GM23248 (cell line): ENCODE results near the gene USH1G. TPM values are rescaled to one million over a fixed set of nuclear protein-coding genes. Genes with fewer than 3 reads are reported as not detected.

Experiments used
- DNase-seq: peaks from one replicate; pipeline ENCODE4 v3.0.0-alpha.2; 2015
- H2AFZ ChIP-seq: fragments of 200-600 bp; sonication (generic); 2 replicates; pipeline ENCODE4 v1.6.1; 2016; ENCODE audit warnings: antibody characterized with exemption
- H3F3A ChIP-seq: fragments of 200-600 bp; sonication (generic); 2 replicates; pipeline ENCODE4 v1.6.1; 2016; ENCODE audit warnings: mild to moderate bottlenecking, antibody characterized with exemption, mixed run types; ENCODE audit not compliant: insufficient read depth
- H3K27ac ChIP-seq: fragments of 200-600 bp; sonication (generic); 2 replicates; pipeline ENCODE4 v1.5.1; 2016; ENCODE audit warnings: mild to moderate bottlenecking
- H3K27me3 ChIP-seq: fragments of 200-600 bp; sonication (generic); replicated peaks from 2 replicates; pipeline ENCODE4 v1.6.1; 2016; ENCODE audit warnings: mild to moderate bottlenecking; ENCODE audit not compliant: insufficient read depth
- H3K36me3 ChIP-seq: fragments of 200-600 bp; sonication (generic); 2 replicates; pipeline ENCODE4 v1.6.1; 2016; ENCODE audit warnings: low read depth, mild to moderate bottlenecking
- H3K4me1 ChIP-seq: fragments of 200-600 bp; sonication (generic); 2 replicates; pipeline ENCODE4 v1.6.1; 2016; ENCODE audit warnings: mild to moderate bottlenecking; ENCODE audit not compliant: insufficient read depth
- H3K4me2 ChIP-seq: fragments of 200-600 bp; sonication (generic); one replicate; pipeline ENCODE4 v1.6.1; 2016; ENCODE audit warnings: mild to moderate bottlenecking; ENCODE audit not compliant: unreplicated experiment
- H3K4me3 ChIP-seq: fragments of 200-600 bp; sonication (generic); 2 replicates; pipeline ENCODE4 v1.5.1; 2016; ENCODE audit warnings: mild to moderate bottlenecking
- H3K79me2 ChIP-seq: fragments of 200-600 bp; sonication (generic); 2 replicates; pipeline ENCODE4 v1.6.1; 2016; ENCODE audit warnings: mild to moderate bottlenecking; ENCODE audit not compliant: insufficient read depth
- H3K9ac ChIP-seq: fragments of 200-600 bp; sonication (generic); 2 replicates; pipeline ENCODE4 v1.6.1; 2016; ENCODE audit warnings: mild to moderate bottlenecking
- H3K9me2 ChIP-seq: fragments of 200-600 bp; sonication (generic); 2 replicates; pipeline ENCODE4 v1.6.1; 2016; ENCODE audit warnings: mixed run types, mild to moderate bottlenecking, moderate library complexity; ENCODE audit not compliant: insufficient read depth
- H3K9me3 ChIP-seq: fragments of 200-600 bp; sonication (generic); one replicate; pipeline ENCODE4 v1.6.1; 2017; ENCODE audit warnings: low read depth
- H4K20me1 ChIP-seq: fragments of 200-600 bp; sonication (generic); 2 replicates; pipeline ENCODE4 v1.6.0; 2016; ENCODE audit not compliant: insufficient read depth
- EZH2 ChIP-seq: fragments of 200-600 bp; sonication (generic); IDR thresholded peaks from 2 replicates; pipeline ENCODE4 v1.6.1; 2018; ENCODE audit warnings: antibody characterized with exemption, mild to moderate bottlenecking; ENCODE audit not compliant: insufficient read depth, poor library complexity, severe bottlenecking
- EZH2phosphoT487 ChIP-seq: fragments of 200-600 bp; sonication (generic); IDR thresholded peaks from 2 replicates; pipeline ENCODE4 v1.6.1; 2018; ENCODE audit warnings: antibody characterized with exemption, moderate library complexity, mild to moderate bottlenecking, low read depth; ENCODE audit not compliant: insufficient read depth
- WGBS, 2 experiments: methylation state at CpG; one replicate each; pipeline ENCODE4 v1.1.6; 2015 to 2017; ENCODE audit warnings: low lambda C conversion rate in 2 of 2, low coverage in 1 of 2; ENCODE audit errors: missing lambda C conversion rate in 2 of 2; 5-methylcytosine and 5-hydroxymethylcytosine counted together
- in situ Hi-C: fragments of 300-500 bp; cut with MboI; formaldehyde crosslinking; loops from 2 replicates; pipeline ENCODE4 v1.15.0; 2020
- polyA plus RNA-seq: library from polyadenylated mRNA; unstranded; fragments of >200 nt; fragmentation: Nextera tagmentation; extraction: Ambion mirVana; gene quantifications from 2 replicates; pipeline ENCODE4 v1.2.1, GENCODE V29; 2016
- total RNA-seq: library from RNA; depleted of rRNA; stranded (reverse); fragments of >200 nt; shearing (Covaris generic); gene quantifications from 2 replicates; pipeline ENCODE4 v1.2.3, GENCODE V29; 2014

The USH1G gene
- total and polyA plus RNA-seq, 2 experiments from 2014 or later = not detected

- Histone ChIP-seq H3F3A (no peaks in the 10 kb centered on the region), H2AFZ (no peak overlapping the region), H3K9ac (no peak overlapping the region), H3K9me3 (no peaks in the 10 kb centered on the region), H3K79me2 (no peaks in the 10 kb centered on the region), H3K27me3 (peaks cover 71% of the 10 kb centered on the region), H3K9me2 (no peaks in the 10 kb centered on the region), H3K27ac (no peak overlapping the region), H3K4me2 (no peak overlapping the region), H3K4me1 (no peaks in the 10 kb centered on the region), H4K20me1 (no peaks in the 10 kb centered on the region), H3K4me3 (no peak overlapping the region), H3K36me3 (no peaks in the 10 kb centered on the region)
- WGBS, 2 experiments = 39 to 40% methylated on average over 2 to 3 of the region's 3 CpGs
- TF ChIP-seq EZH2 (no peak), EZH2phosphoT487 (no peak)
- in situ Hi-C loops = no loop called here
- DNase-seq = no peak
These were observed 2.2 kb upstream of the USH1G start for GRCh38 chr17:74925242-74925641.

GRCh38 chr17:74924250-74924948 lies 1.3 kb upstream of the USH1G start, which contains the start of gene OTOP2:
Gene OTOP2 (plus strand): TSS chr17:74924273. CDS start chr17:74924633, 360 bp downstream.
- no peaks in the 10 kb centered on the region for H3K36me3 ChIP-seq
- no peaks in the 10 kb centered on the region for H3K4me1 ChIP-seq
- no peaks in the 10 kb centered on the region for H3F3A ChIP-seq
- no peaks in the 10 kb centered on the region for H4K20me1 ChIP-seq
- no peak within 1 kb of the TSS for H3K9ac ChIP-seq
- H3K9me3 ChIP-seq = no peaks in the 10 kb centered on the region
- H2AFZ ChIP-seq = peak within 1 kb of the TSS; percentile 46; the same call in 1 of the 2 replicates
- H3K9me2 ChIP-seq = no peaks in the 10 kb centered on the region
- in situ Hi-C loops = no loop called here
- no peak within 1 kb of the TSS for H3K27ac ChIP-seq
- H3K79me2 ChIP-seq = no peaks in the 10 kb centered on the region
- H3K4me2 ChIP-seq = peak within 1 kb of the TSS; percentile 8
- H3K4me3 ChIP-seq = no peak within 1 kb of the TSS
- 0 out of 2 replicates have a peak, but pooled peaks have one; percentile 28 for TF ChIP-seq EZH2phosphoT487
- TF ChIP-seq EZH2 = peak; percentile 96
- H3K27me3 ChIP-seq = peaks cover 74% of the 10 kb centered on the region
- no peak for DNase-seq
- WGBS, 2 experiments = 2 to 3% methylated on average over 54 of the region's 54 CpGs

GRCh38 chr17:74923538-74924249 lies 639 bp upstream of the USH1G start:
- no peaks in the 10 kb centered on the region for H3K4me1 ChIP-seq
- H3K4me2 ChIP-seq = peak overlapping the region; percentile 8
- no peak overlapping the region for H3K27ac ChIP-seq
- H3K27me3 ChIP-seq = peaks cover 76% of the 10 kb centered on the region
- peak; percentile 71 for DNase-seq
- H3K4me3 ChIP-seq = no peak overlapping the region
- no peaks in the 10 kb centered on the region for H3K36me3 ChIP-seq
- WGBS, 2 experiments = 2 to 3% methylated on average over 51 to 57 of the region's 59 CpGs
- H3K9ac ChIP-seq = no peak overlapping the region
- no peaks in the 10 kb centered on the region for H3K9me2 ChIP-seq
- in situ Hi-C loops = no loop called here
- H3K9me3 ChIP-seq = no peaks in the 10 kb centered on the region
- no peaks in the 10 kb centered on the region for H3K79me2 ChIP-seq
- H3F3A ChIP-seq = no peaks in the 10 kb centered on the region
- TF ChIP-seq EZH2 = no peak
- peak; percentile 38; the same call in 1 of the 2 replicates for TF ChIP-seq EZH2phosphoT487
- H4K20me1 ChIP-seq = no peaks in the 10 kb centered on the region
- H2AFZ ChIP-seq = peak overlapping the region; percentile 46; the same call in 1 of the 2 replicates

GRCh38 chr17:74922172-74922571 lies 883 bp downstream of the USH1G start:
- no peaks in the 10 kb centered on the region for H3F3A ChIP-seq
- H3K4me3 ChIP-seq = no peak overlapping the region
- H3K27me3 ChIP-seq = peaks cover 67% of the 10 kb centered on the region
- H4K20me1 ChIP-seq = no peaks in the 10 kb centered on the region
- no peak overlapping the region for H3K9ac ChIP-seq
- H3K27ac ChIP-seq = no peak overlapping the region
- no peak for DNase-seq
- no peaks in the 10 kb centered on the region for H3K4me1 ChIP-seq
- no peak overlapping the region for H3K4me2 ChIP-seq
- no peaks in the 10 kb centered on the region for H3K36me3 ChIP-seq
- no peaks in the 10 kb centered on the region for H3K9me3 ChIP-seq
- H3K9me2 ChIP-seq = no peaks in the 10 kb centered on the region
- in situ Hi-C loops = no loop called here
- H2AFZ ChIP-seq = no peak overlapping the region
- no peaks in the 10 kb centered on the region for H3K79me2 ChIP-seq
- no peak for TF ChIP-seq EZH2phosphoT487
- 19 to 20% methylated on average over 5 to 6 of the region's 6 CpGs for WGBS, 2 experiments
